ENCODE data around the gene LHX1.

LHX1 gene

GRCh38 chr17:36937001-36937958, at the start of gene LHX1:
Gene LHX1 (plus strand): TSS chr17:36937475. CDS start chr17:36938198, 723 bp downstream.
- no peak for ATAC-seq

GRCh38 chr17:36888236-36888951, 48.9 kb upstream of the LHX1 start:
- ATAC-seq, result no peak

GRCh38 chr17:36889770-36890349, 47.4 kb upstream of the LHX1 start:
- no peak for ATAC-seq

GRCh38 chr17:36890398-36891168, 46.7 kb upstream of the LHX1 start:
- ATAC-seq, result no peak

- no peak for ATAC-seq
Observed at GRCh38 chr17:36892112-36892838, 45.0 kb upstream of the LHX1 start.

- ATAC-seq, result no peak
Observed at GRCh38 chr17:36894177-36894576, 43.1 kb upstream of the LHX1 start.

- ATAC-seq, result no peak
Observed at GRCh38 chr17:36894925-36895324, 42.4 kb upstream of the LHX1 start.

GRCh38 chr17:36899250-36900159, 37.8 kb upstream of the LHX1 start:
- no peak for ATAC-seq

GRCh38 chr17:36900160-36900512, 37.1 kb upstream of the LHX1 start:
- no peak for ATAC-seq

GRCh38 chr17:36901506-36901905, 35.8 kb upstream of the LHX1 start:
- no peak for ATAC-seq

GRCh38 chr17:36907407-36907806, 29.9 kb upstream of the LHX1 start:
- no peak for ATAC-seq

GRCh38 chr17:36910513-36910912, 26.8 kb upstream of the LHX1 start:
- no peak for ATAC-seq

GRCh38 chr17:36911001-36911400, 26.3 kb upstream of the LHX1 start:
- ATAC-seq, result no peak

- ATAC-seq, result no peak
Observed at GRCh38 chr17:36913132-36913531, 24.1 kb upstream of the LHX1 start.

GRCh38 chr17:36918211-36918691, 19.0 kb upstream of the LHX1 start:
- ATAC-seq, result no peak

- ATAC-seq, result no peak
Observed at GRCh38 chr17:36919407-36919968, 17.8 kb upstream of the LHX1 start.

- peak; percentile 21 to 51 for ATAC-seq
Observed at GRCh38 chr17:36920032-36921005, 17.0 kb upstream of the LHX1 start.

GRCh38 chr17:36921095-36921851, 16.0 kb upstream of the LHX1 start:
- peak; percentile 91 to 96 for ATAC-seq

Measured in activated CD4-positive, CD25-positive, alpha-beta regulatory T cell treated with anti-CD3 and anti-CD28 coated beads, Interleukin-2, amount 50 U/mL, for 24 hours (primary cell).